DLD1 (cell line): ENCODE data around the gene LRP3.
"Not testable (repeated sequence)": the region's sequence is repeated elsewhere in the genome, so short reads cannot be mapped to it uniquely, and the experiment has no call there.

ENCODE experiments used
- in situ Hi-C: cut with HindIII; loops from 2 replicates; pipeline ENCODE4 v1.10.0; 2017; ENCODE audit warnings: low sequenced_read_pairs

LRP3 gene

DNA sequence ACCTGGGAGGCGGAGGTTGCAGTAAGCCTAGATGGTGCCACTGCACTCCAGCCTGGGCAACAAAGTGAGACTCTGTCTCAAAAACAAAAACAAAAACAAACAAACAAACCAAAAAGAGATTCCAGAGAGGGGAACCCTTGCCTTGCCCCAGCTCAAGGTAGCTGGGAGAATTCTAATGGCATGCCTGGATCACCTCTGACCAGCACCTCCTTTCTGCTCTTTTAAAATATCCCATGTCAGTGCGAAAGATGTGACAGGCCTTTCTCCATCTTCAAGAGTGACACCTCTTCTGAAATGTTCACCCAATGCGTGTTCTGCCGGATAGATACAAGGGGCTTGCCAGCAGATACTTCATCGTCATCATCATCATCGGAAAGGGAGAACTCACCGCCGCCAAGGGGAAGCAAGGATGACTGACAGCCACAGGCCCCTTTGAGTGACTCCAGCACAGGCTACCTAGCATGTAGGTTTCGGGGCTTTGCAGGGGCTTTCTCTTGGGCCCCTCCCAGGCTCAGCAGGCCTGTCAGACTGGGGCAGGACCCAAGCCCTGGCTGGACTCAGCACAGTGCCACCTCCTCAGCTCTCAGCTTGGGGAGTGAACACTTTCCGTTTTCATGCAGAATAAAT, 18.9 kb upstream of the LRP3 start:
- in situ Hi-C loops, result no loop called here

DNA sequence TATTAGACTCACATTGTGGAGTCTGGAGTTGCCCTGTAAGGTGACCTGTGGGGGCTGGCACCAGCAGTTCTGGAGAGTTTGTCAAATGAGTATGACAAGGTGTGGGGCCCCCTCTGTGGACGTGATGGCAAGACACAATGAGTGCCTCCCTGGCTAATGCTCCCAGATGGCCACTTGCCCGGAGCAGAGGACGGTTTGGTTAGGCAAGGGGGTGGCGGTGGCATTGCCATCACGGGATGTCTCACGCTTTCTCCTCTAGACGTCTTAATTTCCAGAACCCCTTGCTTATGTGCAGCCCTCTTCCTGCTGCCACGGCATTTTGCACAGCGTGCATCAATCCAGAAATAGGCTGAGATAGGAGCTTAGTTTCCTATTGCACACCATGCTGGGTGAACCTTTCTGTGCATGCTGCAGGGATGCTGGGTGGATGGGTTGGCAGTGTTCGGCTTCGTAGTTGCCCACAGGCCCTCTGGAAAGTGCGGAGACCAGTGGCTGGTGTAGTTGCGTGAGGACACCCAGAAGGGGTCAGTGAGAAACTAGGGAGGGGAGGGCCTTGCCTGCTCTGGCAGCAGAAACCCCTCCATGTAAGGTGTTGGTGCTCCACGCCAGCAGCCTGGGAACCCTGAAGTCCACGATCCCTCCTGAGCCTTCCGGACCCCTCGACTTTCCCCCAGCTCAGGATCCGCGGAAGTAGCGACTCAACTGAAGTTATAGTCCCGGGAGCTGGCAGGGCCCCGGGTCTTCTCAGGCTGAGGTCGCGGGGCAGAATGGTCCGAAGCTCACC, 18.1 kb upstream of the LRP3 start:
- in situ Hi-C loops, result no loop called here

DNA sequence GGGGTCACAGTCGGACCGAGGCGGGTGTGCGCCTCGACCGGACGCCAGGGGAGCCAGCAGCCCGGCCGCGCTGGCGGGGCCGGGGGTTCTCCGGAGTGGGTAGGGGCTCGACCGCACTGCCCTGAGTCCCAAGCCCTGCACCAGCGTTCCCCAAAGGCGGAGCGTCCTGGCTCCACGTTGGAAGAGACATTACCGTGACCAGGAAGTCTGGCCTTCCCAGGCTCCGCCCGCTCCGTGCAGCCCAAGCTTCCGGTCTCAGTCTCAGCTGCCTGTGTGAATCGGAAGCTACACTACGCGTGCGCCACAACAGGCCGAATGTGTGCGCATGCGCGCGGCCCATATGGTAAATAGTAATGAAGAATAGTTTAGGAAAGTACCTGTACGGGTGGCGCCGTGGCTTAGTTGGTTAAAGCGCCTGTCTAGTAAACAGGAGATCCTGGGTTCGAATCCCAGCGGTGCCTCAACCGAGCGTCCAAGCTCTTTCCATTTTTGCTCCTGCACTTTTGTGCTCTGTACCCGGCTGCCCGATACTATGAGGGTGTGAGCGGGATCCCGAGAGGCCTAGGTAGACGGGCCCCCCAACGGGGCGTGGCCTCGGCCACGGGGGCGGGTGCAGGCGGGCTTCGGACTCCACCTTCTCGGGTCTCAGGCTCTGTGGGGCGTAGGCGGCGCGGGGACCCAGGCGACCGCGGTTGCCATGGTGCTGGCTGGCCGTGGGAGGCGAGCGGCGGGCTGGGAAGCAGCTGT, 17.3 kb upstream of the LRP3 start:
- in situ Hi-C loops, result no loop called here

DNA sequence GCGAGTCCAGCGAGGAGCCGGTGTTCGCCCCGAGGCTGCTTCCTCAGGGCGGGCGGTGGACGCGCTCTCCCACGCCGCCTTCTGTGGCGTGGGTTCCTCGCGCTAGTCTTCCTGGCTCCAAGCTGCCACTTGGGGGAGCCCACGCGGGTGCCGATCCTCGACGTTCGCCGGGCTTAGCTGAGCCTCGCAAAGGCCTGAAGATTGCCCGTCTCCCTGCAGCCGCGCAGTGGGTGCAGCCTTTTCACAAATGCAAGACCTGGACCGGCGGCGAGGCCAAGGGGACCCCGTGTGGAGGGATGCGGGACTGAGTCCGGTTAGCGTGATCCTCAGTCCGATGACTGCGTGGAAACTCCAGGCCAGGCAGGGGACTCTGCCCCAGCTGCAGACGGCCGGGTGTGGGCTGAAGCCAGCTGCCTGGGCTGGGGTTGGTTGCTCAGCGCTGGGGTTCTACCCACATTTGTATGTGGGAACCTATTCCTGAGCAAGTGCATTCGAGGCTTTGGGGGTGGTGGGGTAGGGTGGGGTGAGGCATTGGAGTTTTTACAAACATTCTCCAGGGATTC, 16.6 kb upstream of the LRP3 start:
- in situ Hi-C loops, result no loop called here

DNA sequence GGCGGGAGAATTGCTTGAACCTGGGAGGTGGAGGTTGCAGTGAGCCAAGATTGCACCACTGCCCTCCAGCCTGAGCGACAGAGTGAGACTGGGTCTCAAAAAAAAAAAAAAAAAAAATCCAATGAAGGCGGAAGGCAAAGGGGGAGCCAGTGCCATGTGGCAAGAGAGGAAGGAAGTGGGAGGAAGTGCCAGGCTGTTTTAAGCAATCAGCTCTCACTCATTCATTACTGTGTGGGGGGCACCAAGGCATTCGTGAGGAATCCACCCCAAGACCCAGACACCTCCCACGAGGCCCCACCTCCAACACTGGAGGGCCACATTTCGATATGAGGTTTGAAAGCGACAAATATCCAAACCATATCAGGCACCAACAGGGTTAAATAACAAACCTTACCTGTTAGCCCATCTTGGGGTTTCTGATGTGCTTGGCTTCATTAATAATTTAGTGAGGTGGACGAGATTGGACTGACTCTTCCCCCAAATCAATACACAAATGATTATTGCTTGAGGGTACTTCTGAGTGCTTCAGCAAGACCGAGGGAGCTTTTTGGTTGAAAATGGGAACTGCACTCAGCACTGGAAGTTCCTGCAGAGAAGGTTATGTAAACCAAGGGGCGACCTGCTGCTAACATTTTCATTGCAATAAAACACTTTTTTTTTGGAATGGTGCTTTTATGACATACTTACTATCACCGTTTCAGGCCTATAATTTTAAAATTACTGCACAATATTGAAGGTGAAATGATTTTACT, 7.5 kb upstream of the LRP3 start:
- in situ Hi-C loops, result no loop called here

DNA sequence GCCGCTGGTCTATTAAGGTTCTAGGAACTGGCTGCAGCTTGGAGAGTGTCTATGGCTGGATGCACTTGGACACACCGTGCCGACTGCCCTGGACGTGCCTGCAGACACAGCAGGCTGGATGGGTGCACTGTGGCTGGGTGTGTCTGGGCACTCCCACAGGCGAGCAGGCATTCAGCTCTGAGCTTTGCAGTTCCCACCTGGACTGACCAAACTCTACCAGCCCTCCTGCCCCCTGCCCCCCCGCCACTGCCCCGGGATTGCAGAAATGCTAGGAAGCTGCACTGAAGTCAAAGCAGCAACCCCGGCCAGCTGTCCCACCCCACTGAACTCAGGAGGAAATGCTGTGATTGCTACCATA, 7.0 kb upstream of the LRP3 start:
- in situ Hi-C loops, result no loop called here

DNA sequence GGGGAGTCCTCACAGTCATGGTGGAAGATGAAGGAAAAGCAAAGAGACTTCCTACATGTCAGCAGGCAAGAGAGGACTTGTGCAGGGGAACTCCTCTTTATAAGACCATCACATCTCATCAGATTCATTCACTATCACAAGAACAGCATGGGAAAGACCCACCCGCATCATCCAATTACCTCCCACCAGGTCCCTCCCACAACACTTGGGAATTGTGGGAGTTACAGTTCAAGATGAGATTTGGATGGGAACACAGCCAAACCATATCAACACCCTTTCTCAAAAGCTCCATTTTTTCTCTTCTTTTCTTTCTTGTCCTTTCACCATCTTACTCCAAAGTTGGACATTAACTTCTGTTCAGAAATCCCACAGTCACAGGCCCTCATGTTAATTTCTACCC, 4.7 kb upstream of the LRP3 start:
- in situ Hi-C loops, result no loop called here

DNA sequence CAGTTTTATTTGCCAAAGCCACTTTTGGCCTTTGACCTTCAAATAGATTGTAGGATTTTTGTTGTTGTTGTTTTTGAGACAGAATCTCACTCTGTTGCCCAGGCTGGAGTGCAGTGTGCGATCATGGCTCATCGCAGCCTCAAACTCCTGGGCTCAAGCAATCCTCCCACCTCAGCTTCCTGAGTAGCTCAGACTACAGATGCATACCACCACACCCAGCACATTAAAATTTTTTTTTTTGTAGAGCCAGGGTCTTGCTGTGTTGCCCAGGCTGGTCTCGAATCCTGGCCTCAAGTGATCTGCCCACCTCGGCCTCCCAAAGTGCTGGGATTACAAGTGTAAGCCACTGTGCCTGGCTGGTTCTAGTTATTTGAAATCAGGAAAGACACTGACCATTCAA, 3.0 kb upstream of the LRP3 start:
- in situ Hi-C loops, result not testable (repeated sequence)

DNA sequence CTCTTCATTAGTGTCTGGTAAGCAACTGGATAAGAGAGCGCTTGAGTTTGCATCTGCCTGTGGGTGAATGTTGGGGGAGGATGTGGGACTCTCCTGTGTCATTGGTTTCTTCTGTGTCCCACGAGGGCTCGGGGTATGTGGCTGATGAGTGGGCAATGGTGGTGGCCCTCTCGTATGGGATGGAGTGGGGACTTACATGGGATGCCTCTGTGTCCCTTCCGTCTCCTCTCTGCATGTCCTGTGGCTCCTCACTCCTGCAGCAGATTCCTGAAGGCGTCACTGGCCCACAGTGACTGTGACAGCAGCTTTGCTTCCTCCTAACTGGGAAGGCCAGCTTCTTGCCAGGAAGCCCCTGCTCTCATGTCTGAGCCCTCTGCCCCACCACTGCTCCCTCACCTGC, 2.6 kb upstream of the LRP3 start:
- in situ Hi-C loops, result no loop called here

DNA sequence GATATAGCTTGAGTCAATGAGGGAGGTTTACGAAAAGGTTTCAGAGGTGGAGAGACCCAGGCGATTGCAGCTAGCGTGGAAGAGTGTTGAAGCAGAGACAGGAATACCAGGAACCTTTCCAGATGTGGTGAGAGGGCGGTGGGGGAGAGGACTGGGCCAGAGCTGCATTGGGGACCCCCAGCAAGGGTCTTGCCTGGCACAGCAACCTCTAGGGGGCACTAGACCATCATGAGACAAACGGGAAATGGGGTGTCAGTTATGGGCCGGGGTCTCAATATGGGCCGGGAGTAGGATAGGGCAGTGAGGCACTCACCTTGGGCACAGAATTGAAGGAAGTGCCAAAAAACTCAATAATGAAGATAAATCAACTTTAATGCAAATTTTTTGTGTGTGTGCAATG, 2.1 kb upstream of the LRP3 start:
- in situ Hi-C loops, result no loop called here

DNA sequence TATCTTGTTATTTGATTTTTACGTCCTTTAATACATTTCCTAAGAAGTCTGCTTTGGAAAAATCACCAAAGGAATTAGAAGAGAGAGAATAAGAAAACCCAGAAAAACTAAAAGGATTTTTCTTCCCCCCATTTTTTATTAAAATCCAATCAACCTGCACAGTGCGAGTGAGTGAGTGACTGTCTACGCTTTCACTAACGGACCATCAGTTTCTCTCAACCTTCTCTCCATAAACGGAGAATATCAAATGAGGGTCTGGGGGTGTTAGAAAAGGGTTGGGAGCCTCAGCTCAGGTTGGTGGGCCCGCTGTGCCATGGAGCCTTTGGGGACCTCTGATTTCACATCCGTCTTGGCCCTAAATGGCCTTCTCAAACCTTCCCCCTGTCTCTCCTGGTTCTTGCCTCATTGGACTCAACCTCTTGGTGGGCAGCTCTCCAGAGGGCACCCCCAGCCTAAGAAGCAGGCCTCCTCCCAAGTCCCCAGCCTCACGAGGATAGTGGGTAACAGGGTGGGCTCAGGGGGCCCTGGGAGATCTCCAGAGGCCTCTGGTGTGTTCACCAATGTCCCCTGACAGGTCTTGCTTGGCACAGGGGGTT, 763 bp upstream of the LRP3 start:
- in situ Hi-C loops, result no loop called here

DNA sequence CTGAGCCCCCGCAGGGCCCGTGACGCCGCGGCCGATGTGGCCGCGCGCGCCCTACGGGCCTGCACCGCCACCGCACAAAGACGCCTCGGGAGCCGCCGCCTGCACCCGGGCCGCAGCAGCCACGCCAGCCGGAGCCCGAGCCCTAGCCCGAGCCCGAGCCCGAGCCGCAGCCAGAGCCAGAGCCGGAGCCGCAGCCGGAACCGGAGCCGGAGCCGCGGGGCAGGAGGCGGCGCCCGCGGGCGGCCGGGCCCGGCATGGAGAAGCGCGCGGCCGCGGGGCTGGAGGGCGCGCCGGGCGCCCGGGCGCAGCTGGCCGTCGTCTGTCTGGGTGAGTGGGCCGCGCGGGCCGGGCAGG, 379 bp downstream of the LRP3 start:
- in situ Hi-C loops, result no loop called here

DNA sequence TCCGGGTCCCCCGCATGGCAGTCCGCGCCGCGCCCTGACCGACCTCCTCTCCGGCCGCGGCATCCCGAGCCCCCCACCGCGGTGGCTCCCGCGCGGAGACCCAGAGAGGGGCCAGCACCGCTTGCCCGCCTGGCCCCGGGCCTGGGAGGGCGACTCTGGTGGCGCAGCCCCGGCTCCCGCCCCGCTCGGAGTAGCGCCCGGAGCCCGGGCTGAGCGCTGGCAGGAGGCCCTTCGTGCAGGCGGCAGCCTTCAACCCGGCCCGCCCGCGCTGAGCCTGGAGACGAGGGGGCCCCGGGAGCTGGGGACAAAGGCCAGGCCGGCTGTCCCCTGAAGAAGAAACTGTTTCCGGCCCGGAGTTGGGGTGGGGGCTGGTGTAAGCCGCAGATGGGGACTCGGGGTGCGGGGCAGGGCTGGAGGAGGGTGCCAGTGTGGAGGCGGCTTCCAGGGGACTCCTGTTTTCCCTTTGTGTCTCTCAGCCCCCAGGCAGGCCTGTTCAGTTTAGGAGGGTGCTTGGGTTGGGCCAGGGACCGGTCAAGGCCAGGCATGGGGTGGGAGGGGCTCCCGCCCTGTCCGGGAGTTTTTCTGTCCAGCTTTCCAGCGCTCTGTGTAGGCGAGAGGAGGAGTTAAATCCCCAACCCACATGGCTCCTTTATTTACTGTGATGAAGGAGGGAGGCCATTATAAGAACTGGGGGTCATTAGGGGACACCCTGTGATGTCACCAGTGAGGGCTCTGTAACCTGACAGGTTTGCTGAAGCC, 935 bp downstream of the LRP3 start:
- in situ Hi-C loops, result no loop called here

DNA sequence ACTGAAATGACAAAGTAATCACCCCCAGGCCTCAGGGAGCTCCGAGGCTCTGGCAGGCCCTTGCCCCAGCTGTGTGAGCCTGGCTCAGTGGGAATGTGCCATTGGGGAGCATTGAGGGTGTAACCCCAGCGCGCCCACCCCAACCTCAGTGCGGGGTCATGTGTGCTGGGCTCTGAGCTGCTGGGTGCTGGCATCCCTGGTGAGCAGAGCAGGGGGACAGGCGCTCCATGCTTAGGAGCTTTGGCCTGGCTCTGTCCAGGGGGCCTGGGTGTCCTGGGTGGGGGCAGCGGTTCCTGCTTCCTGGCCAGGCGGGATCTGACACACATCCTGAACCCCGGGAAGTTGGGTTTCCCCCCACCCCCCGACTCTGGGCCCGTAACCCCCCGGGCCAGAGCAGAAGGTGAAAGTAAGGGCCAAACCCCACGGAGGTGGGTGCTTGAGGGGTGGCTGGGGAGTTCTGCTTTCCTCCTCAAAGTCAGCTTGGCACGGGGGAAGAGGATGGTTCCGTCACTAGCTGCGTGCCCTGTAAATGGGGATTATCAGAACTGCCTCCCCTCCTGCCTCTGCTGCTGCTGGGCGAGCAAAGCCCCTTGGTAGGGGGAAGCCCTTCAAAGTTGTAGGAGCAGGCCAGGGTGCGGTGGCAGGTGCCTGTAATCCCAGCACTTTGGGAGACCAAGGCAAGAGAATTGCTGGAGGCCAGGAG, 1.7 kb downstream of the LRP3 start:
- in situ Hi-C loops, result no loop called here

DNA sequence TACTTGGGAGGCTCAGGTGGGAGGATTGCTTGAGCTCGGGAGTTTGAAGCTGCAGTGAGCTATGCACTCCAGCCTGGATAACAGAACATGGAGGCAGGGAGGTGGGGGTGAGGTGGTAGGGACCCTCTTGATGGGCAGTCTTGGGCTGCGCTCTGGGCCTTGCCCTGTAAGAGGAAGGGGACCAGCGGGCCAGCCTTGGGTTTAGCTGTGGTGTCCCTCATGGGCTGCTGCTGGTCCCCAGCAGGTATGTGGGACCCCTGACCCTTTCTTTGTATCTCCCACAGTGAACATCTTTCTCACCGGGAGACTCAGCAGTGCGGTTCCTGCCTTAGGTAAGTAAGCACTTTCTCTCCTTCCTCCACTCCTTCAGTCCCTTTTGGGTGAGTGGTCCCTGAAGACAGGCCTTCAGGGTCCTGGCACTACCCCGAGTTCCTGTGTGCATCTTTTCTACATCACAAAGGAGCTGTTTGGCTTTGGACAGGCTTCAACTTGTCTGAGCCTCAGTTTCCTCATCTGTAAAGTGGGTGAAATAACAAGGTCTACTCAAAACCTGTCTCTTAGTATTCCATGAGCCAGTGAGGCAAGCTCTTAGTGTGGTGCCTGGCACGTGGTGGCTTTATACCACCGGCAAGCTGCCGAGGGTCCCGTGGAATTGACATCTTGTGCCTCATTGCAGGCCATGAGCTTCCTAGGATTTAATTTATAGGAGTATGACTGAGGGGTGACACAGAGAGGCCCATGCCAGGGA, 2.5 kb downstream of the LRP3 start:
- in situ Hi-C loops, result no loop called here

DNA sequence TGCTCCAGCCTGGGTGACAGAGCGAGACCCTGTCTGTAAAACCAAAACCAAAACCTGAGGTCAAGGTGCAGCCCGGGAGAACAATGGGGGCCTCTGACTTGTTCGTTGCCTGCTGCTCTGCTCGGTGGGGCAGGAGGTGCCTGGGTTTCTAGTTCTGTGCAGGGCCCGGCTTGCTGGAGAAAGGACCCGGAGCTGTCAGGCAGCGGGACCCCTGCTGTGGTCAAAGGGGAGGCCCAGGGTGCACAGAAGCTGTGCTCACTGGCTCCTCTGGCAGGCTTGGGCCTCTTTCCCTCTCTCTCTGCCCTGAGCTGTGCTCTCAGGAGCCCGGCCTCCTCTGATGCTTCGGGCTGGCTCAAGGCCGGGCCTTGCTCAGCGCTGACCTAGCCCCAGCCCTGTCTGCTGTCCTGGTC, 3.5 kb downstream of the LRP3 start:
- in situ Hi-C loops, result no loop called here

DNA sequence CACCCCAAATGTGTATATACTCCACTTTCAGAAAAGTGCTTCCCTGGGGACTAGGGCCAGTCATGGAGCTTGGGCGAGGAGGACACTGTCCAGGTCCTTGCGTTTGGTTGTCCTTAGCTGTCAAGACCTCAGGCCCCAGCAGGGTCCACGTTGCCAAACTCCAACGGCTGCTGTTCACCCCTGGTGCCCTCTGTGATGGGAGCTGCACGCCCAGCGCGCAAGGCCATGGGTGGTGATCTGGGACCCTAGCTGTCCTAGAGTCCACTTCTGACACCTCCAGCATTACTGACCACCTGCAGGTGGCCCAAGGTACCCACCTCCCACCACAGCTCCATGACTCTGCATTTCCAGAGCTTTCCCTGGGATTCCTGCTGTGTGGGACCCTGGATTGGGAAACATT, 4.0 kb downstream of the LRP3 start:
- in situ Hi-C loops, result no loop called here

DNA sequence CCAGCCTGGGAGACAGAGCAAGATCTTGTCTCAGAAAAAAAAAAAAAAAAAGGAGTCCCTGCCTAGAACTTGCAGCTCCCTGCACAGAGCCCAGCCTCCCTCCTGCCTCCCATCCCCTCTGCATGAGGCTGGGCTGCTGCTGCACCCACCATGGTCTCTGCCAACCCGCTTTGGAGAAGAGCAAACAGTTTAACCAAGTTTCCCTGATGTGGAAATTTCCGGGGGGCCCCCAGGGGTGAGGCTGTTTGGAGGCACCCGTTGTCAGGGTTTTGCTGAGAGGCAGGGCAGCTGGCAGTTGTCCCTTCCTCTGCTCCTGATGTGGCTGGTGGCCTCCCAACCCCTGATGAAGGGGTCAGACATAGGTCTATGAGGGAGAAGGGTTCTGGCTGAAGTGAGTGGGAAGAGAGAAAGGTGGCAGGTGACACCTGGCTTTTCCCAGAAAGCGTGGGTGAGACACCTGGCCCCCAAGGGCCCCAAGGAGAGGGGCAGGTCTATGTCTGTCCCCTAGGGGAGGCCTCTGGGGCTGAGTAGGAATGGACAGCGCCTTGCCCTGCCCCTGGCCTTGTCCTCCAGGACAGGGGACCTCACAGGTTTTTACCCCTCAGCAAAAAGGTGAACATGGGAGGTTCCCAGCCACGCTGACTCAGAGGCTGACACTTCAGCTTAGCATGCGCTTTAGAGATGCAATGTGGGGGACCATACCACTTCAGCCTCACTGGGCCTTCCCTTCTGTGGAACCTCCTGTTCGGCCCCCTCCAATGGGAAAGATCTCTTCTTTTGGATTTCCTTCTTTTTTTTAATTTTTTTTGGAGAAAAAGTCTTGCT, 5.5 kb downstream of the LRP3 start:
- in situ Hi-C loops, result no loop called here
